HG03469 (cell line): Measurements from ENCODE around the gene CFAP65.

Experiments used
- ATAC-seq: cut with Tn5 transposase; IDR thresholded peaks from one replicate; pipeline ENCODE4 v1.9.1; 2021; ENCODE audit warnings: mild to moderate bottlenecking, moderate library complexity, moderate number of reproducible peaks; ENCODE audit not compliant: unreplicated experiment

The CFAP65 gene

GRCh38 chr2:218993345-218994315 lies 47.7 kb downstream of the CFAP65 start, which contains the start of gene CRYBA2:
Gene CRYBA2, minus strand, starts transcription at chr2:218993422. Its CDS starts 246 bp downstream, at chr2:218993176.
- ATAC-seq: no peak

- no peak for ATAC-seq
These were observed 48.5 kb downstream of the CFAP65 start for GRCh38 chr2:218992703-218993344.

- ATAC-seq: no peak
These were observed 49.1 kb downstream of the CFAP65 start for GRCh38 chr2:218992196-218992595.

DNA sequence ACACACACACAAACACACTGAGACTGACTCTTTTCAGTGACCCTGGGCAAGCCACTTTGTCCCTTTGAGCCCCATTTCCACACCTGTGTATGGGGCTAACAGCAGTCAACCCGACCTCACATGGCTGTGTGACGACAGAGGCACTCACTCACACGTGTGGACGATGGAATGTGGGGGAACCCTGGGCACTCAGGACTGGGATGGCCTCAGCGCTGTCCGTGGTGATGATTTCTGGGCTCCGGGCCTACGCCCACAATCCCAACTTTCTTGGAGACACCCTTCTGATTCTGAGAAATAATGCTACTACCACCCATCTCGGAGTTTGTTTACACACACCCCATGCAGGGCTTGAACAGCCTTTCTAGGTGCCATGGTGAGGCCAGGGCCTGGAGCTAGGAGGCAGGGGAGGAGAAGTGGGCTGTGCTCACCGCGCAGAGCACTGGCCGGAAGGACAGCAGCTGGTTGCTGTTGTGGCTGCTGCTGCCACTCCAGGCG lies 49.6 kb downstream of the CFAP65 start:
- no peak for ATAC-seq

GRCh38 chr2:218990612-218991011 lies 50.7 kb downstream of the CFAP65 start:
- ATAC-seq: no peak

DNA sequence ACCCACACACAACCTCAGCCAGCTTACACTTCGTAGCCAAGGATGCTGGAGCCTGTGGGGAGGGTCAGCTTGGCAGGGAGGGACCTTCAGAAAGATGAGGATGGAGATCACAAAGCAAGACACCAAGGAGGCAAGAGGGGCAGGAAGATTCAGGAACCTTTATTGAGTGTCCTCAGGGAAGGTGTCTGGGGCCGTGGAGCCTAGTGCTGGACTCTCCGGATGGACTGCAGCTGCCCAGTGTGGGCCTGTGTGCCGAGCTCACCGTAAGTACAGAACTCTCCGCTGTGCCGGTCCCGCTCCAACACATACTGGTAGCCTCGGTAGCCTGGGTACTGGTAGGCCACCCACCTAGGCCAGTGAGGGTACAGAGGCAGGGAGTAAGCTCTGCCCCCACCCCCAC lies 51.3 kb downstream of the CFAP65 start:
- ATAC-seq: no peak

DNA sequence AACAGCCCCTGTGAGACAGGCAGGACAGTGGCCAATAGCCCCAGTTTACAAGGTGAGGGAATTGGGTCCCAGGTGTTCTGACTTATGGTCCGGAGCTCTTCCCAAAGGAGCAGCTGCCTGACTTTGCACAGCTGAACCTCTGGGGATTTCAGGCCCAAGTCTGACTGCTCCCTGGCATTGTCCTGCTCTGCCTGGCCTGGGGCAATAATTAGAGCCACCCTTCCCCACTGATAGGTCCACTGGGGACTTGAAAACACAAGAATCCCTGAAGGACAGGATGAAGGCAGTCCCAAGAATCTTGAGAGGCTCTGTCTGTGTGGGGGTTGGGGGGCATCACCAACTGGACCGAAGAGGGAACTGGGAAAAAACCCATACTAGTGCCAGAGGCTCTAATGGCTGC lies 52.7 kb downstream of the CFAP65 start:
- ATAC-seq: no peak

DNA sequence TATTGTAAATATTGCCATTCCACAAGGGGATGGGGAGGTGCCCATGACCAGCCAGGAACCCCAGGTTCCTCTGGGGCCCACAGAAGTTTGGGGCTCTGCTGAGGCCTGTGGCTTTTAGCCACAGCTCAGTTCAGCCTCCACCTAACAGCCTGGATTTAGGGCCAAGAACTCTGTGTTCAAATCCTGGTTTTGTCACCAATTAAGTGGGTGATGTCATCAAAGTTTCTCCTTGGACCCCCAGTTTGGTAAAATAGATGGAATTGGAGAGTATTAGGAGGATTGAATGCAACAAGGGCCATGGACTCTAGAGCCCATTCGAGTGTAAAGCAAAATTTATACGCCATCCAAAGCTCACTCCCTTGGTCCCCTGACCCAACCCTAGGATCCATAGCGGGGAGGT lies 53.2 kb downstream of the CFAP65 start:
- ATAC-seq: no peak

GRCh38 chr2:218986148-218986761 lies 55.1 kb downstream of the CFAP65 start:
- ATAC-seq: no peak

- ATAC-seq: no peak
These were observed 55.8 kb downstream of the CFAP65 start for GRCh38 chr2:218985325-218986091.

DNA sequence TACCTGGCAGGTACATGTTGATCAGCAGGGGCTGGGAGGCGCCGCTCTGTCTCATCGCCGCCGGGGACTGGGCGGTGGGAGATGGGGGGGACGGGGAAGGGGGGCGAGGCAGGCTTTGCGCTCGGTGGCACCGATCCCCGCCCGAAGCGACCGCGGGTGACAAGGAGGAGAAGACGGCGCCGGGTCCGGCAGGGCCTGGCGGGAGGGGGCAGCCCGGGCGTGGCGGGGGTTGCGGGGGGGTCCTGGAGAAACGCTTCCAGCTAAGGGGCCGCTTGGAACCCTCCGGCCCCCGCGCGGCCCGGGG lies 56.3 kb downstream of the CFAP65 start, which contains the start of gene FEV:
Gene FEV, minus strand, starts transcription at position 164 of the 304 bp plus-strand sequence. Its CDS starts 109 bp downstream, at position 55.
- ATAC-seq: no peak

- no peak for ATAC-seq
These were observed 56.9 kb downstream of the CFAP65 start for GRCh38 chr2:218984239-218985020.

- no peak for ATAC-seq
These were observed 57.4 kb downstream of the CFAP65 start for GRCh38 chr2:218983934-218984238.

- ATAC-seq: no peak
These were observed 57.9 kb downstream of the CFAP65 start for GRCh38 chr2:218983263-218983933.

DNA sequence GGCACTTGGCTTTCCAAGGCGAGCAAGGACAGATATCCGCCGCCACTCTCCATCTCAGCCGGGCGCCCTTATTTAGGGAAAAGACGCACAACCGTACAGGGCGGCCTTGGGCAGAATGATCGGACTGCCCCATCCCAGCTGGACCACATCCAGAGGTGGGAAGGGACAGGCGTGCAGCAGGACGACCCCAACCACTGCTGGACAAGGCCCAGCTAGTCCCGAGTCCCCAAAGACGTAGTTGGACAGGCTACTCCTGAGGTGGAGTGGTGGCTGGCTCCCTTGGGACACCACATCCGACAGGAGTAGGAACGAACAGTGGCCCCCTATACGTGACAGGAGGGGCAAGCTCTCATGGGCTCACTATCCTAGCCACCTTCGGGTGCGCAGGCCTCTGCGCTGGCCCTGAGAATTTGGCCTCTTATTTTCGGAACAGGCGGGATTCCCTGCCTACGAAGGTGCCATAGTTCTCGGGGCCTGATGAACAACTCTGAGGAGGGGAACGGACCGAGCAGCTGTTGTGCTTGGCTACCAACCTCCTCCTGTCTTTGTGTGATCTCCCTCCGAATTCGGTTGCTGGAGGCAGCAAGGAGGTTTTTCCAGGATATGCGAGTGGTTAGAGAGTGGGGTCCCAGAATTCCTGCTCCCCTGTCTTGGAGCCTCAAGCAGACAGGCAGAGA lies 58.6 kb downstream of the CFAP65 start:
- no peak for ATAC-seq

DNA sequence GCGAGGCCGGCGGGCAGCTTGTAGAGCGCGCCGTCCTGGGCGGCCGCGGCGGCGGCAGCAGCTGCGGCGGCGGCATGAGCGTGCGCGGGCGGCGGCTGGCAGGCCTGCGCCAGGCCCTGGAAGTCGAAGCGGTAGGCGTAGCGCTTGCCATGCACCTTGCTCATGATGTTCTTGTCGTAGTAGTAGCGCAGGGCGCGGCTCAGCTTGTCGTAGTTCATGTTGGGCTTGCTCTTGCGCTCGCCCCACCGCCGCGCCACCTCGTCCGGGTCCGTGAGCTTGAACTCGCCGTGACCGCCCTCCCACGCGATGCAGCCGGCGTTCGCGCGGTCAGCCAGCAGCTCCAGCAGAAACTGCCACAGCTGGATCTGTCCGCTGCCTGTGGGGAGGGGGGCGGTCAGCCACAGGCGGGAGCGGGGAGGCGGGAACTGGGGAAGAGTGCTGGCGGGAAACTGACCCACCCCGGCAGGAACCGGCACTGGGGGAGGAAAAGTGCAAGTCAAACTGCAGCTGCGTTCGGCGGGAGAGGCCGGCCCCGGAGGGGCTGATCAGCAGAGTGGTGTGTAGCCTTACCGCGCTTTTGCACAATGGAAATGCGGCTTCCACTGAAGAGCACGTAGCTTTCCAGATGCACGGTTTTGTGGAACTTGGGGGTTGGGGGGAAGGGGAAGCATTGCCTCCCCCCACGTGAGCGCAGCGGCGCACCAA lies 59.3 kb downstream of the CFAP65 start:
- ATAC-seq: no peak

DNA sequence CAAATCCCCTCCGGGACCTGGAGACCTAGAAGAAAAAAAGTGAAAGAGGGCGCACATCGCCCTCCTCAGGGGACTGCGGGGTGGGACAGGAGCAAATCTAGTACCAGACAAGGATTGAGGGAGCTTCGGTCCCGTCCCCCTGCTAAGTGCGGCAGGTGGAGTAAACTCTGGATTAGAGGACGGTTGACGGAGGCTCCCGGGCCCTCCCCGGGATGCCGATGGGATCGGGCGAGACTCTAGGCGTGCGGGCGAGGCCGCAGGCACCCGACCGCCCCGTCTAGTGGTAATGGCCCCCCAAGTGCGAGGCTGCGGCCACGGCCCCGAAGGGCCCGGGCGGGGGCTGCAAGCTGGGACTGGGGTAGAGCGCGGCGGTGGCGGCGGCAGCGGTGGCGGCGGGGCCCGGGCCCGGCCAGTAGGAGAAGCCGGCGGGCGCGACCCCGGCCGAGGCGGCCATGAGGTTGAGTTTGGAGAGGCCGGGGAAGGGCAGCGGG lies 59.9 kb downstream of the CFAP65 start:
- ATAC-seq: no peak

DNA sequence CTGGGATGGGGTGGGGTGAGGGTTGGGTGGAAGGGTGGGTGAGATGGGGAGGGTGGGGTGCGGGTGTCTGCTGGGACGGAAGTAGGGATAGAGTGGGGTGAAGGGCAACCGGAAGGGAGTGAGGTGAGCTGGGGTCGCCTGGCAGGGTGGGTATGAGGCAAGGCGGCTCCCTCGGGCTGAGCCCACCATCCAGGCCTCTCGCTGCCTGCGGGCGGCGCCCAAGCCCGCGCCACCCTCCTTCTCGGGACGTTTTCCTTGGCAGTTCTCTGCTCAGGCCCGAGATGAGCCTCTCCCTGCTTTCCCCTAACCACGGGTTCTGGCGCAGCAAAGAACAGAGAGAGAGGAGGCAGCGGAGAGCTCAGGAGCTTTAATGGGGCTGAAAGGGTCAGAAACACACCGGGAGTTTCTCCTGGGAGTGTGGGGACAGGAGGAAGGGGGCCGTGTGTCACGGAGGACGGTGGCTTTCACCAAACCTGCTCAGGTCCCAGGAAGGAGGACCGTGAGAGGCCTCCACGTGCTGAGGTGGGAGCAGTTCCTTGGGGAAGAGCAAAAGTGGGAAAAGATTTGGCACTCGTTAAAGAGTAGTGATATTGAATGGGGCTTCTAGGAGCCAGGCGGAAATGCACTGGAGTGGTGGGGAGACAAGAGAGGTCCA lies 60.5 kb downstream of the CFAP65 start:
- no peak for ATAC-seq
